Activated CD8-positive, alpha-beta memory T cell treated with anti-CD3 and anti-CD28 coated beads, Interleukin-2, amount 10 ng/mL, durations not matched to agents 7 days and 5 days (primary cell): ENCODE measurements around the gene NUDT7. TPM values are rescaled to one million over a fixed set of nuclear protein-coding genes. Genes with fewer than 3 reads are reported as not detected.

Source experiments
- ATAC-seq: fragments of 150-1000 bp; cut with Tn5 transposase; one replicate; pipeline ENCODE4 v1.10.0; 2021; ENCODE audit warnings: moderate library complexity
- CTCF ChIA-PET: fragments of 350-600 bp; sonication (Branson Sonifier 250); formaldehyde crosslinking; loops from one replicate; lab custom pipeline; 2021; ENCODE audit warnings: antibody characterized with exemption; lab: Charles Lee
- DNase-seq: peaks from one replicate; pipeline ENCODE4 v3.0.0-alpha.2; 2020
- H3K27ac Mint-ChIP-seq: one replicate; pipeline ENCODE4 v1.8.0; 2021; ENCODE audit warnings: mild to moderate bottlenecking, mixed read lengths
- H3K27me3 Mint-ChIP-seq: one replicate; pipeline ENCODE4 v1.8.0; 2021; ENCODE audit warnings: mixed read lengths
- H3K36me3 Mint-ChIP-seq: one replicate; pipeline ENCODE4 v1.8.0; 2021; ENCODE audit warnings: mild to moderate bottlenecking, mixed read lengths
- H3K4me1 Mint-ChIP-seq: one replicate; pipeline ENCODE4 v1.8.0; 2021; ENCODE audit warnings: mixed read lengths
- H3K4me3 Mint-ChIP-seq: one replicate; pipeline ENCODE4 v1.8.0; 2021; ENCODE audit warnings: mild to moderate bottlenecking, moderate library complexity, mixed read lengths
- H3K9me3 Mint-ChIP-seq: one replicate; pipeline ENCODE4 v1.8.0; 2022; ENCODE audit warnings: low read depth, mixed read lengths
- total RNA-seq, 2 experiments: library from RNA; stranded (reverse); gene quantifications; one replicate each; pipeline ENCODE4 v1.2.3, GENCODE V29; 2021

Gene NUDT7
- total RNA-seq, 2 experiments from 2014 or later = 2.7 to 3.9 TPM

- no peak for ATAC-seq
- H3K27ac Mint-ChIP-seq = no peak overlapping the region
- no peaks in the 10 kb centered on the region for H3K9me3 Mint-ChIP-seq
- no peak for DNase-seq
- no peaks in the 10 kb centered on the region for H3K36me3 Mint-ChIP-seq
- H3K4me1 Mint-ChIP-seq = no peaks in the 10 kb centered on the region
- CTCF ChIA-PET = no interaction called here
- no peak overlapping the region for H3K4me3 Mint-ChIP-seq
- H3K27me3 Mint-ChIP-seq = peaks cover 12% of the 10 kb centered on the region
Measured at GRCh38 chr16:77767211-77767610, 44.9 kb downstream of the NUDT7 start.

GRCh38 chr16:77767826-77768225 lies 45.5 kb downstream of the NUDT7 start:
- CTCF ChIA-PET = no interaction called here
- Mint-ChIP-seq H3K9me3 (no peaks in the 10 kb centered on the region), H3K27me3 (peaks cover 12% of the 10 kb centered on the region)

DNA sequence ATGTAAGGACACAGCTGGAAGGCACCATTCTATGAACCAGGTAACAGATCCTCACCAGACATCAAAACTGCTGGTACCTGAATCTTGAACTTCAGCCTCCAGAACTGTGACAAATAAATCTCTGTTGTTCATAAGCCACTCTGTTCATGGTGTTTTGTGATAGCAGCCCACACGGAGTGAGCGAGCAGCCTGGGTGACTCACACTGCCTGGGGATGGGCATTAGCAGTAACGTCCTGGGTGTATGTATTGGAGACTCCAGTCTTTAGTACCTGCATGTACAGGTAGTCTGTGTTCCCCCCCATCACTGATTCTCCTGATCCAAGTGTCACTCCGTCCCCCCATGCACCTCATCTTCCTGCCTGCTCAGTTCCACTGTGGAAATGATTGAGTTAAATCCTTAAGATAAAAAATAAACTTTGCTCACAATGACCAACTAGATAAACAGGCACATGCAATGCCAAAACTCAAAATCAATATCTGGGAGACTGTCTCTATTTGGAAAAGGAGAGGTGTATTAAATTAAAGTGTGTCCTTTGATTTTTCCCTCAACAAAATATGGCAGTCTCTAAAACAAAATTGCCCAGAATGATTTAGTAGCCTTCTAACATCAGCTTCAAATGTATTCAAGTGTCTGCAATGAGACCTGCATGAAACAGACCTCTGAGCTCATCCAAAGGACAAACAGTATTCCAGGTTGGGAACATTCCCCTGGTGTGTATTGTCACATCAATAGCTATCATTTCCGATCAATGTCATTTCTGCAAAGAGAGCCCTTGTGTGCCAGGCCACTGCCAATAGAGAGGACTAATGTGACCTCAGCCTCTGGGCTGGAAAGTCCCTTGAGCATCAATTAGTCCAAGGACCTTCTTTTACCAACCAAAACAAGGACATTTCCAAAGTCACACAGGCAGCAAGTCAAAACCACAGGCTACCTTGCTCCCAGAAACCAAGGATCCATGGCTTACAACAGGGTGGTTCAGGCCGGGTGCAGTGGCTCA lies 53.9 kb downstream of the NUDT7 start:
- ATAC-seq (no peak), DNase-seq (no peak)
- CTCF ChIA-PET = no interaction called here
- no peak overlapping the region for H3K27ac Mint-ChIP-seq
- H3K4me3 Mint-ChIP-seq = no peak overlapping the region
- peaks cover 3% of the 10 kb centered on the region for H3K27me3 Mint-ChIP-seq
- H3K9me3 Mint-ChIP-seq = no peaks in the 10 kb centered on the region
- no peaks in the 10 kb centered on the region for H3K4me1 Mint-ChIP-seq
- H3K36me3 Mint-ChIP-seq = no peaks in the 10 kb centered on the region

More at GRCh38 chr16:77767826-77768225, 45.5 kb downstream of the NUDT7 start:
- no peak for DNase-seq
- Mint-ChIP-seq H3K4me3 (no peak overlapping the region), H3K4me1 (no peaks in the 10 kb centered on the region), H3K36me3 (no peaks in the 10 kb centered on the region), H3K27ac (no peak overlapping the region)
- ATAC-seq = no peak

GRCh38 chr16:77777745-77778144 lies 55.4 kb downstream of the NUDT7 start:
- CTCF ChIA-PET = no interaction called here
- H3K27ac Mint-ChIP-seq = no peak overlapping the region

DNA sequence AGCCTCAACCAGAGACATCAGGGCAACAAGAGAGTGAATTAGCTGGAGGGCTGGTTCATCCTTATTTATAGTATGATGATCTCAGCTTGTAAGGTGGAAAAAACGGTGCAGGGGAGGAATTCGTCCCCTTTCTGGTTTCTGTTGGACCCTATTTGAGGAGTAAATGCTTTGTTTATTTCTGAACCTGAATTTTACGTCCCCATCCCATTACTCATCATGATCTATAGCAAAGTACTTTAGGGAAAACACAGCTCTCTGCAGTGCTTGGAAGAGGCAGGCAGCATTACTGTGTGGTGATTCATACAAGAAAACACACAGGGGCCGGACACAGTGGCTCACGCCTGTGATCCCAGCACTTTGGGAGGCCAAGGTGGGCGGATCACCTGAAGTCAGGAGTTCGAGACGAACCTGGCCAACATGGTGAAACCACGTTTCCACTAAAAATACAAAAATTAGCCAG lies 58.1 kb downstream of the NUDT7 start:
- CTCF ChIA-PET = interaction anchor here (1.5 kb wide), 1 partner anchor 104 kb away, joined by 3 read pairs; no protein-coding TSS in a partner anchor
- H3K36me3 Mint-ChIP-seq = no peaks in the 10 kb centered on the region
- H3K4me3 Mint-ChIP-seq = no peak overlapping the region
- H3K27me3 Mint-ChIP-seq = peaks cover 3% of the 10 kb centered on the region
- H3K27ac Mint-ChIP-seq = no peak overlapping the region
- H3K9me3 Mint-ChIP-seq = no peaks in the 10 kb centered on the region
- ATAC-seq = no peak
- no peak for DNase-seq
- H3K4me1 Mint-ChIP-seq = no peaks in the 10 kb centered on the region

More at GRCh38 chr16:77777745-77778144, 55.4 kb downstream of the NUDT7 start:
- DNase-seq (no peak), ATAC-seq (no peak)
- peaks cover 3% of the 10 kb centered on the region for H3K27me3 Mint-ChIP-seq
- no peaks in the 10 kb centered on the region for H3K9me3 Mint-ChIP-seq
- no peaks in the 10 kb centered on the region for H3K36me3 Mint-ChIP-seq
- no peaks in the 10 kb centered on the region for H3K4me1 Mint-ChIP-seq
- H3K4me3 Mint-ChIP-seq = no peak overlapping the region

GRCh38 chr16:77781091-77781490 lies 58.8 kb downstream of the NUDT7 start:
- no peaks in the 10 kb centered on the region for H3K4me1 Mint-ChIP-seq
- no peaks in the 10 kb centered on the region for H3K36me3 Mint-ChIP-seq
- no peak overlapping the region for H3K27ac Mint-ChIP-seq
- peaks cover 6% of the 10 kb centered on the region for H3K27me3 Mint-ChIP-seq
- CTCF ChIA-PET = interaction anchor here (1.5 kb wide), 1 partner anchor 105 kb away, joined by 3 read pairs; no protein-coding TSS in a partner anchor
- ATAC-seq (no peak), DNase-seq (no peak)
- H3K4me3 Mint-ChIP-seq = no peak overlapping the region
- H3K9me3 Mint-ChIP-seq = no peaks in the 10 kb centered on the region

DNA sequence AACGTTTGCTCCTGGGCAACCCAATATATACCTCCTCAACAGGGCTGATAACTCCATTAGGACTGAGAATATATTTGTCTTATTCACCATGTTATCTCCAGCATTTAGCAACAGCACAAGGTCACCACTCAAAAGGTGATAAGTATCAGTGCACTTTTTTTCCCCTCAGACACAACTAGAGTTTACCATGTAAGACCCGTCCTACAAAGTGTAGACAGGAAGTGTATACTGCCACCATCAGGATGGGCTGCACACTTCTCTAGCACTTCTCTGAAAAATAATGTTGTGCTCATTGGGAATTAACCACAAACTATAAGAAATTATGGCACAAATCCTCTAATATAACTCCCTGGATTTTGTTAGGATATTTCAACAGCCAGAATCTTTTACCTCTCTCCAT lies 60.4 kb downstream of the NUDT7 start:
- ATAC-seq = no peak
- H3K9me3 Mint-ChIP-seq = no peaks in the 10 kb centered on the region
- CTCF ChIA-PET = no interaction called here
- no peak overlapping the region for H3K4me3 Mint-ChIP-seq
- H3K27ac Mint-ChIP-seq = no peak overlapping the region
- no peaks in the 10 kb centered on the region for H3K4me1 Mint-ChIP-seq
- no peak for DNase-seq
- no peaks in the 10 kb centered on the region for H3K36me3 Mint-ChIP-seq
- peaks cover 21% of the 10 kb centered on the region for H3K27me3 Mint-ChIP-seq

DNA sequence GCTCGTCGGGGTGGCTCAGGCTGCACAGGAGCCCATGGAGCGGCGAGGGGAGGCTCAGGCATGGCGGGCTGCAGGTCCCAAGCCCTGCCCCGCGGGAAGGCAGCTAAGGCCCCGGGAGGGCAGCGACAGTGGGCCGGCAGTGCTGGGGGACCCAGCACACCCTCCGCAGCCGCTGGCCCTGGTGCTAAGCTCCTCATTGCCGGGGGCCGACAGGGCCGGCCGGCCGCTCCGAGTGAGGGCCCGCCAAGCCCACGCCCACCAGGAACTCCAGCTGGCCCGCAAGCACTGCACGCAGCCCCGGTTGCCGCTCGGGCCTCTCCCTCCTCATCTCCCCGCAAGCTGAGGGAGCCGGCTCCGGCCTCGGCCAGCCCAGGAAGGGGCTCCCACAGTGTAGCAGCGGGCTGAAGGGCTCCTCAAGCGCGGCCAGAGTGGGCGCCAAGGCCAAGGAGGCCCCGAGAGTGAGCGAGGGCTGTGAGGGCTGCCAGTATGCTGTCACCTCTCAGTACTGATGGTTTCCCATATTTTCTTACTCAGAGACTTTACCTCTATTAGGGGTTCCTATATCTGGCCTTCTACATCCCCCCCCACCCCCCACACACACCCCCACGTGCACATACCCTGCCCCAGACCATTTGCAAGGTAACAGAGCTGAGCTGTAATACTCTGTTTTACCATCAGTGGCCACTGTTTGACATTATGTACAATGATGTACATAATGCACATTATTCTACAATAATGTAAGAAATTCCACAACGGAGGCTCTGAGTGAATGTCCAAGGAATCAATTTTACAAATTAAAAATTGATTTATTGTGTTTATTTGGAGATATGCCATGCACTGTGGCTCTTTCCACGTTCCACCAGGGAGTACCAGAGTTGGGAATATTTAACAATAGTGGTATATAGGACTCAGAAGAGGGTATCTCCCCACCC lies 62.4 kb downstream of the NUDT7 start:
- Mint-ChIP-seq H3K27me3 (peaks cover 34% of the 10 kb centered on the region), H3K27ac (no peak overlapping the region), H3K4me3 (no peak overlapping the region), H3K4me1 (peaks cover 6% of the 10 kb centered on the region), H3K36me3 (no peaks in the 10 kb centered on the region), H3K9me3 (no peaks in the 10 kb centered on the region)
- ATAC-seq (no peak), DNase-seq (no peak)
- CTCF ChIA-PET = no interaction called here

- Mint-ChIP-seq H3K27me3 (peaks cover 41% of the 10 kb centered on the region), H3K4me3 (no peak overlapping the region), H3K9me3 (no peaks in the 10 kb centered on the region), H3K36me3 (no peaks in the 10 kb centered on the region), H3K27ac (no peak overlapping the region), H3K4me1 (peaks cover 6% of the 10 kb centered on the region)
- CTCF ChIA-PET = interaction anchor here (1.2 kb wide), 1 partner anchor 190 kb away, joined by 3 read pairs; no protein-coding TSS in a partner anchor
- ATAC-seq (no peak), DNase-seq (no peak)
Measured at GRCh38 chr16:77785373-77785764, 63.1 kb downstream of the NUDT7 start.

DNA sequence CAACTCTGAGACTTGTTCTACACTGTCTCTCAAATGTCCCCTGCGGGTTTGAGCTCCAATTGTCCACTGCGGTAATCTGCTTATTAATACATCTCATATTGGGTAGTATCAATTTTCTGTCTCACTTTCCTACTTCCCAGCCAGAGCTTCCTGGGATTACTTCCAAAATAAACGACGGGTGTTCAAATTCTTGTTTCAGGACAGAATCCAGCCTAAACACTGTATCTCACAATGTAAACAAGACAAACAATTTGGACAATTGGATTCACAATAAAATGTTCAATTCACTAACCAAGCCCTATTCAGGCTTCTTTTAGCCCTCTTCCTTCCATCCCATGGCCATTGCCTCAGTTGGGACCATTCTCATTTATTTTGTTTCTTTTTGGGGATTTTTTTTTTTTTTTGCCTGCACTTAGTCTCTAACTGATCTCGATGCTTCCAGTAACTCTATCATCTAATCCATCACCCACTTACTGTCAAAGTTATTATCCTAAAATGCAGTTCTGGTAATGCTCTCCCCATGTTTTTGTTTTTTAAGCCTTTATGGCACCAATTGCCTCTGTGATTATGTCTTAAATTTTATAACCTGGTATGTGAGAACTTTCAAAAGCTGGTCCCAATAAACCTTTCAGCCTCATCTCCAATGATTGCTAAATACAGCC lies 64.0 kb downstream of the NUDT7 start:
- H3K9me3 Mint-ChIP-seq = no peaks in the 10 kb centered on the region
- peaks cover 6% of the 10 kb centered on the region for H3K4me1 Mint-ChIP-seq
- H3K36me3 Mint-ChIP-seq = no peaks in the 10 kb centered on the region
- H3K27ac Mint-ChIP-seq = no peak overlapping the region
- peaks cover 51% of the 10 kb centered on the region for H3K27me3 Mint-ChIP-seq
- ATAC-seq = no peak
- CTCF ChIA-PET = interaction anchor here (1.2 kb wide), 1 partner anchor 191 kb away, joined by 3 read pairs; no protein-coding TSS in a partner anchor
- H3K4me3 Mint-ChIP-seq = no peak overlapping the region
- no peak for DNase-seq

GRCh38 chr16:77787452-77787851 lies 65.1 kb downstream of the NUDT7 start:
- Mint-ChIP-seq H3K4me3 (no peak overlapping the region), H3K36me3 (no peaks in the 10 kb centered on the region), H3K4me1 (peaks cover 6% of the 10 kb centered on the region), H3K9me3 (no peaks in the 10 kb centered on the region), H3K27me3 (peaks cover 58% of the 10 kb centered on the region), H3K27ac (no peak overlapping the region)
- CTCF ChIA-PET = no interaction called here
- ATAC-seq (no peak), DNase-seq (no peak)

DNA sequence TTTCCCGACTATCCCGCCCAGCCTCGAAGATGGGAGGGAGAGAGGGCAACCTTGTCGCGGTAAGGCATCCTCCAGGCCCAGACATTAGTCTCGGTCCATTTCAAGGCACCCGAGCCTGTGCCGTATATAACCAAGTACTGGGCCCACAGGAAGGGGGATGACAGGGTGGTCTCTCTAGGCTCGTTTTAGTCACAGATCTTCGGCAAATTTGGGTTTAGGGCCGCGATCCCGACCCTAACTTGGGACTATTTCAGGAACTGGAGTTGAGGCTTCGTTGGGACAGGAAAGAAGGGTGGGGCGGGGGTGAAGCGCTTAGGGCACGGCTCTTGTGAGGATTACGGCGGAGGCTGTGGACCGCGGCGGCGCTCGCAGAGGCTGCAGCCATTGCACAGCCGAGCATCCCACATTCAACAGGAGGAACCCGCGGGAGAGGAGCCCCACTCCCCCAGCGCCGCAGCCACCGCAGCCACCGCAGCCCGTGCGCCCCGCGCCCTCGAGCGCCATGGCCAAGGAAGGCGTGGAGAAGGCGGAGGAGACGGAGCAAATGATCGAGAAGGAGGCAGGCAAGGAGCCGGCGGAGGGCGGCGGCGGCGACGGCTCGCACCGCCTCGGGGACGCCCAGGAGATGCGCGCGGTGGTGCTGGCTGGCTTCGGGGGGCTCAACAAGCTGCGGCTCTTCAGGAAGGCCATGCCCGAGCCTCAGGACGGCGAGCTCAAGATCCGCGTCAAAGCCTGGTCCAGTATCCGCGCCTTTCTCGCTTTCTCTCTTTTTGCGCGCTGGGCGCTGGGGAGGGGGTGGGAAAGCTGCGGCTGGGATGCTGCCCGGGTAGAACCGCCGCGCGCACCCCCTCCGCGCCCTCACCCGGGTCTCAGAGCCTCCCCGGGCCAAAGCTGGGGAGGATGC lies 66.1 kb downstream of the NUDT7 start, which contains the start of gene VAT1L:
VAT1L (plus strand) TSS at position 384 of the 904 bp plus-strand sequence; CDS start at position 503, 119 bp downstream.
- CTCF ChIA-PET = no interaction called here
- Mint-ChIP-seq H3K27ac (no peak within 1 kb of the TSS), H3K4me3 (peak within 1 kb of the TSS; percentile 57), H3K4me1 (peaks cover 6% of the 10 kb centered on the region), H3K36me3 (no peaks in the 10 kb centered on the region), H3K27me3 (peaks cover 58% of the 10 kb centered on the region), H3K9me3 (no peaks in the 10 kb centered on the region)
- ATAC-seq (peak; percentile 45), DNase-seq (peak; percentile 40)
